GM18873 (cell line): ENCODE data around the gene AK2.
"Not testable (repeated sequence)": the region's sequence is repeated elsewhere in the genome, so short reads cannot be mapped to it uniquely, and the experiment has no call there.

Experiments
- ATAC-seq: cut with Tn5 transposase; IDR thresholded peaks from one replicate; pipeline ENCODE4 v1.9.1; 2021; ENCODE audit warnings: mild to moderate bottlenecking, moderate library complexity, moderate number of reproducible peaks; ENCODE audit not compliant: unreplicated experiment, low FRiP score

Gene AK2

DNA sequence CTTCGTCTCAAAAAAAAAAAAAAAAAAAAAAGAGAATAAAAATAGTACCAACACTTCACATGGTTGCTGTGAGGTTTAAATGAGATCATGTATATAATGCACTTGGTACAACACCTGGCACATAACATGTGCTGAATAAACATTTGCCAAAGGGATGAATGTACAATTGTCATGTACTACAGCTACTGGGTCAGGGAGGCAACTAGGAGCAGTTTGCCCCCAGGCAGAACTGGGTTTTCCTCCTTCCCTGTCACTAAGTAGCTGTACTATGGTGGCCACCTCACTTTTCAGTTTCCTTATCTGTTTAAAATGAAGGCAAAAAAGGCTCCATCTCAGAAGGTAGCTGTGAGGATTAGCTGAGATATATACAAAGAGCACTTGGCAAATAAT lies 11.5 kb downstream of the AK2 start:
- no peak for ATAC-seq

DNA sequence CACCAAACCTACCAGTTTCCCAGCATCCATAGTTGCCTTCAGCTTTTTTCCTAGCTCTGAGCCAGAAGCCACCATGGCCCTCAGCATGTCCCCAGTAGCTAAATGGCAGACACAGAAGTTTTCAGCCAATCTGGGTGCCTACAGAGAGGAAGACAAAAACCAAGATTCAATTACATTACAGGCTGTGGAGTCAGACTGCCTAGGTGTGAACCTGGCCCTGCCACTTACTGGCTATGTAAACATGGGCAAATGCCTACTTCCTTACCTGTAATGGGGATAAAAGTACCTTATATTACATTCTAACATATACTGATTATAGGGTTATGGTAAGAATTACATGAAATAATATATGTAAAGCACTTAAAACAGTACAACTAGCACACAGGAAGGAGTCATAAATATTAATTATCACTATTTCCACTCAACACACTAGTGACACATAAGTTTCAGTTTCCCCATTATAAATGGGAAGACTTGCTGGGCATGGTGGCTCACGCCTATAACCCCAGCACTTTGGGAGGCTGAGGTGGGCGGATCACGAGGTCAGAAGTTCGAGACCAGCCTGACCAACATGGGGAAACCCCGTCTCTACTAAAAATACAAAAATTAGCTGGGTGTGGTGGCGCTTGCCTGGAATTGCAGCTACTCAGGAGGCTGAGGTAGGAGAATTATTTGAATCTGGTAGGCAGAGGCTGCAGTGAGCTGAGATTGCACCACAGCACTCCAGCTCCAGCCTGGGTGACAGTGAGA lies 12.1 kb downstream of the AK2 start:
- not testable (repeated sequence) for ATAC-seq

DNA sequence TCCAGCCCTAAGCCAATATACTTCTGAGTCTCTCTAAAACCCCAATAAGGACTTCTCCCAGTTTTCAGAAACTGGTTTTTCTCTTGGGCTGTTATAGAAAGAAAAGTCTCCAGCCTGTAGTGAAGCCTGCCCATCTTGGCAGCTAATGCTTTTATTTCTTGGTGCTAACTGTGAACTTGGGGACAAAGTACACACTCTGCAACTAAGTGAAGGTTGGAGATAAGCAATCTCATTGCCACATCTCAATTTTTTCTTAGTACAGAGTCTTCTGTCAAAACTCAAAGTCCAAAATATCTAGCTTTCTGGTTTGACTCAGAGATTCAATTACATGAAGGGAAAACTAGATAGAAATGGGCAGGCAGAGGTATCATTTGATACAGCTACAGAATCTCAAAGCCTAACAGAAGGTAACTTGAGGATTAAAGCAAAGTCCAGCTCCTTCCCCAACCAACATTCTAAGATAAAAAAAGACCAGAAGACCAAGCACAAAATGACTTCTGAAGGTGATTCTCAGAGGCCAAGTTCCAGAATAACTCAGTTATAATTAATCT lies 14.0 kb downstream of the AK2 start:
- ATAC-seq = no peak

DNA sequence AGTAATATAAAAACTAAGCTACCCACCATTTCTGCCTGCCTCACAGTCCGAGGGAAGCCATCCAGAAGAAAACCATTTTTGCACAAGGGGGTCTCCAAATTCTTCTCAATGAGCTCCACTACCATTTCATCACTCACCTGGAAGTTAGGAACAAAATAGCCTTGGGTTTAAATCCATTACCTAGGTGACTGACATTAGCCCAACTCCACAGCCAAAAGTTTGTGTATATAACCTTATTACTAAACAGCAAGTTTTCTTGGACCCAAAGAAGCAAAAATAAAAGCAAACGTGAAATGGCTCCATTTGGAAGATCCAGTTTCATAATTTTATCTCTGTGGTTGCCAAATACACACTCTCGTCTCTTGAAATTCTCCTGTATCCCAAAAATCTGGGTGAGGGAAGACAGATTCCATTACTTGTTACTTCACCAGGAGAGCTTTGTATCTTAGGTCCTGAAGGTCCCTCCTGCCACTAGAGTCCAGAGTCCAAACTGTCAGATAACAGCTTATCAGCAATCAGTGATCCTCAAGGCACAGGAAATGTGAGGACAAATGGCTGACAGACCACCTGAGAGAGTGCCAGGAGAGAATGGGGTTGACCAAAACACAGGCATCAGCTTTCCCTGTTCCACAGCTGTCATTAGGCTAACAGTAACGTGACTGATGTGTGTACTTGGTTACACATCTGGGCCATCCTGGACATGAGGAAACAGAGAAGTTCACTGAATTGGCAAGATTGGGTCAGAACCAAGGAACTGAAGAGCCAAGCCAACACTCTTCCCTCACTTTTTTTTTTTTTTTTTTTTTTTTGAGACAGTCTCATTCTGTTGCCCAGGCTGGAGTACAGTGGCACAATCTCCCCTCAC lies 14.9 kb downstream of the AK2 start:
- ATAC-seq = no peak

DNA sequence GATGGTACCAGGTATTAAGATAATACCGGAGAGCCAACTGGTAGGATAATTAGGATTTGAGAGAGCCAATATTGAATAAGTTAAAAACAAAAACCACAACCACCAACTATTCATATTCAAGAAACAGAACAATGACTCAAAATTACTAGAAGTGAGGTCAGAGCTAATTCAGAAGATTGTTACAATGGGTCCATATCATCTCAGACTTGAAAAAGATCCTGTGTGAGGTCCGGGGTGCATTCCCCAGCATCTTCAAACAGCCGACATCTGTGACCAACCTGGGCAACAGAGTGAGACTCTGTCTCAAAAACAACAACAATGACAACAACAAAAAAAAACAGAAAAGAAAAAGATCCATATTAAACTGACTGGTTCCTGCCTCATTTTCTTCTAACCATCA lies 18.6 kb downstream of the AK2 start:
- no peak for ATAC-seq

DNA sequence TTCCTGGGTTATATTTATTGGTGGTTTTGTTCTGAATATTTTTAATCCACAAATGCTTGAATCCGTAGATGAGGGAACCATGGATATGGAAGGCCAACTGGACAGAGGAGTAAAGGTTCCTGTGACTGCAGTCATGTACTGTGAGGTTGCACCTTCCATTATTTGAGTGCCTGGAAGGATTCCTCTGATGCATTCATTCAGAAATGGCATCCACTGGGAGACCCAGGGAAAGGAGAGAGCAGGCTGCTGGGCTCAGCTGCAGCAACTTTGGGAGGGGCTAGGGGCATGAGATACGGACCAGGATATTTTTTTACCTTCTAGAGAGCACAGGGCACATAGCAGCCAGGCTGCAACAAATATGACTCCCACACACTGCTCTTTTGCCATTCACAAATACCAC lies 19.5 kb downstream of the AK2 start:
- no peak for ATAC-seq

DNA sequence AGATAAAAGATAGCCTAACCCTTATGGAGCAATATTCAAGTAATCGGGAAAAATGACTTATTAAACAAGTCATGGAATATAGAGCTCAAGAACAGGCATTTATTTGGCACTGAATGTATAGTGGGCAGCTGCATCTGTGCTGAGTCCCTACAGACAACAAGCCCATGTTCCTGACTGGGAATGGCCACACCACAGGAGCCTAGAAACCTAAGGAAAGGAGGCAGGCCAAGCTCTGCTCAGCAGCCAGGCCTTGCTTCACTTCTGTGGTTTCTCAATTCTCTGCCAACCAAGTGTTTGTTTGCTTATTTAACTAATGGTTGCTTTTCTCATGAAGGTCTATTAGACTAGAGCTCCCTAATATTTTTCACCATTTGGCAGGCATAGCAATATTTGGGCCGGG lies 21.5 kb downstream of the AK2 start:
- ATAC-seq = no peak

DNA sequence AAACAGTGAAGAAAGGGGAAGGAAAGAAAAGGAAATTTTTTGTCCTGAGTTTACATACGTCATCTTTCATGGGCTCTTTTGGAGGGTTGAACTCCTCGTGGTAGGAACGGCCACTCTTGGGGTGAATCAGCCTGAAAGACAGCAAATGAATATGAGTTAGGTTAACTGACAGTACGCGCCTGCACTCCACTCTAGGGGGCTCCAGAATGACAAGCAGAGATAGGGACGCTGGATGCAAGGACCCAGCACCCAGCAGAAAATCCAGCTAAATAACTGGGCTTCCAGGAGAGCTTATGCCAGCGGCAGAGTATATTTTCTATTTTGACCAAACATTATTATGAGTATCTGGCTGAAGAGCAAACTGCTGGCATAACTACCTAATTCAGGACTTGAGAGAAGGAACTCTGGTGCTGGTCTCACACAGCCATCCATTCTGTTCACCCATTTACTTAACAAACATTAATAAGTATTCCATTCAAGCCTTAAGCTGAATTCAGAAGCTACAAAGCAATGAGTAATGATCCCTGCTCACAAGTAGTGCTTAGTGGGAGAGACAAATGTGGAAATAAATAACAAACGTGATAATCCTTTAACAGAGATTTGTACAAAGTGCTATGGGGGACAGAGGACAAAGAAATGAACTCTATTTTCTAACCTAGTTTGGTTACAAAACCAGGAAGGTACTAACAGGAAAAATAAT lies 22.1 kb downstream of the AK2 start:
- no peak for ATAC-seq

DNA sequence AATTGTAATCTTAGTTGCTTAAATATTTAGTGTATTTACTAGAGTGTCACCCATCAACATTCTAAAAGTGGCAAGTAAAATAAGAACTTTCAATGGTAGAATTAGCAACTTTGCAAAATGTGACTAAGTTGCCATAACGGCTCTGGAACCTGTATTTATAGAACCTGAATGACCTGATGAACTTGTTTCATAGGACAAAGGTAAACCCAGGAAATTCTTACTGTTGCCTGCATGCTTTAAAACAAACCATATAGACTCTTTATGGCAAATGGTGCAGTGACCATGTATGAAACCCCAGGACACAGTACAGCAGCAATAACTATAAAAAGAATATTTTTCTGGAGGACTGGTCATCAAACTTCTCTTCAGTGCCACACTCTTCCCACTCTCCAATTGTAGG lies 22.9 kb downstream of the AK2 start:
- ATAC-seq = no peak

DNA sequence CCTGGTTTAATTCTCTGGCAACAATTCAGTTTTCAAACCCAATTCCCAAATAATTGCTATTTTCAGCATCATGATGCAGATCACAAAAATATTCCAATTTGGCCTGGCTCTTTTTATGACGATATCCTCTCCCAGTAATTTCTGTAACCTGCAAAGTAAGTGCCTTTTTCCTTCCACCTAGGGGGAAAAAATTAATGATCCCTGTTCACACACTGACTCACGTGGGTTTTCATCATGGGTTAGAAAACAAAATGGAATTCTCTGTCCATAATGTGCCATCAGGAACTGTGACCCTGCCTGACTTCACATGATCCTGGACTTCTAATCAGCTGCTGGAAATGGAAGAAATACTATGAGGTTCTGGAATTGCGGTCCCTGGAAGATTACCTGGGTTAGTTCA lies 24.5 kb downstream of the AK2 start:
- ATAC-seq = no peak

DNA sequence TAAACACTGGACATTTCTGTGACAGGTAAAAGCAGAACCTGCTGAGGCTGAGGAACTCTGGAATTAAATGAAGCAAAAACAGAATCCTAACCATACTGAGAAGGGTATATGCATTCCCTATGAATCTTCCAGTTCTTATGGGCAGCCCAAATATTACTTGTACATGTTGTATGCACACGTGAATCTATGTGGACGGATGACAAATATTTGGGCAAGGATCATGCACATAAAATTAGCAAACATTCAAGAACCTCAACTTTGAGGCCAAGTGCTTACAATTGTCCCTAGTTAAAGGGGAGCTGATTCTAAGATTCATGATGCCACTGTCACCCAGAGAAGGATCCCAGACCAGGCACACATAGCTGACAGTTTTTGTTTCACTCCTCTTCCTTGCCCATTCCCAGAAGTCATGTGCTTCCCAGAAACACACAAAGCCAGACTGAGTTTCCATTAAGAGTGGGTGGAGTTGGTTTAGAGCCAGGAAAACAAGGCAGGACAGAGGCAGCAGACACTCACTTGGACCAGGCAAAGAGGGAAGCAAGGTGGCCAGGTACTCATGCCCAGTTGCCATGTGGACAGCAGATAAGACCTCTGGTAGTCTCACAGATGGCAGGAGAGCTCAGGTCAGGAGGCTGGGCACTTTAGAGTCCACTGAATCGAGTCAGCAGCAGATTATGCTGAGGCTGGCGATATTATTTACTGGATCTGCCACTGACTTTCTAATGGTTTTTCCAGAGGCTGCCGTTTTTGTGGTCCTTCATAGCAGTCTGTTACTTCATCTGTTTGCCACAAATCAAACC lies 25.6 kb downstream of the AK2 start:
- ATAC-seq = no peak

DNA sequence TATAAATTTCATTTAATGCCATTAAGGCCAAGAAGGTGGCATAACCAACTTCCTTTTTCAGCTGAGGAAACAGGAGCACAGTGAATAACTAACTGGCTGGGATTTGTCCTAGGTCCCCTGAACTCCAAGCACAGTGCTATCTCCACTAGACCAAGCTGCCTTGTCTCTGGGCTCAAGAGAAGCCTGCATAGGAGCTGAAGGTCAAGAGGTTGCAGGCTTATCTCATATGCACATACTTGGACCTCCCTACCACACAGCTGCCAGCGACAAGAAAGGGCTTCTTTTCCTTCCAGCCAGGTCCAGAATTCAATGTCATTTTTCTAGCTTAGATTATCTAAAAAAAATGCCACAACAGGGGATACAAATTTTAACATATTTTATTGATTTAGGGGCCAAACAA lies 27.1 kb downstream of the AK2 start:
- ATAC-seq = no peak

DNA sequence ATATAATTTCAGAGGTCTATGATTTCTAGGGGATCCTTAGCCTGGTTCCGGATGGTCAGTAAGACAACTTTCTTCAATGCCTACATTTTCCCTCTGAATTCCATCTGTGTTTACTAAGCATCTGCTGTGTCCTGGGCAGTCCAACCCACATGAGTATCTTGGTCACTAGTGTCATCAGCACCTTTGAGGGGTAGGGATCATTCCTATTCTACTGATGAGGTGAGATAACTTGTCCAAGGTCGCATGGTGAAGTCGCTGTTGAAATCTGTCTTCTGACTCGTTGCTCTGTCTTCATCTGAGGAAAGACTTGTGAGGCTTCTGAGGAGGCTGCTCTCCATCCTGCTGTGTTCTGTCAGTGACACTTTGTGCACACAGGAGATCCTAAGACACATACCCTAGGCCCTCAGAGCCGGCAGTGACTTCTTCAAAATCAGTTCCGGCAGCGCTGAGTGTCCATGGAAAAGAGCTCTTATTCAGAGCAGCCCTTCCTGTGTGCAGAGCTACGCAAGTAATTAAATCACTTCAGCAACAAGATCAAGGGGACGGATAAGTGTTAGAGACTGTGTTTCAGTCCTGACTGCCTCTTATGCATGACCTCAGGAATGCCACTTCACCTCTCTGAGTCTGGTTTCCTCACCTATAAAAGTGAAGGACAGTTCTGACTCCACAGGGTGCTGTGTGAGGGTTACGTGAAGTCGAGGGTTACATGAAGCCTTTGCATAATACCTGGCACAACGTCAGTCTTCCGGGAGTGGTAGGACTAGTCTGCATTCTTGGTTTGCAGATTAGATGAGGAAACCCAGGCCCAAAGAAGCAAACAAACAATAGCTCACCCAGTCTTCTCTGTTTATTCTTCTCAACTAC lies 28.4 kb downstream of the AK2 start:
- ATAC-seq = no peak

DNA sequence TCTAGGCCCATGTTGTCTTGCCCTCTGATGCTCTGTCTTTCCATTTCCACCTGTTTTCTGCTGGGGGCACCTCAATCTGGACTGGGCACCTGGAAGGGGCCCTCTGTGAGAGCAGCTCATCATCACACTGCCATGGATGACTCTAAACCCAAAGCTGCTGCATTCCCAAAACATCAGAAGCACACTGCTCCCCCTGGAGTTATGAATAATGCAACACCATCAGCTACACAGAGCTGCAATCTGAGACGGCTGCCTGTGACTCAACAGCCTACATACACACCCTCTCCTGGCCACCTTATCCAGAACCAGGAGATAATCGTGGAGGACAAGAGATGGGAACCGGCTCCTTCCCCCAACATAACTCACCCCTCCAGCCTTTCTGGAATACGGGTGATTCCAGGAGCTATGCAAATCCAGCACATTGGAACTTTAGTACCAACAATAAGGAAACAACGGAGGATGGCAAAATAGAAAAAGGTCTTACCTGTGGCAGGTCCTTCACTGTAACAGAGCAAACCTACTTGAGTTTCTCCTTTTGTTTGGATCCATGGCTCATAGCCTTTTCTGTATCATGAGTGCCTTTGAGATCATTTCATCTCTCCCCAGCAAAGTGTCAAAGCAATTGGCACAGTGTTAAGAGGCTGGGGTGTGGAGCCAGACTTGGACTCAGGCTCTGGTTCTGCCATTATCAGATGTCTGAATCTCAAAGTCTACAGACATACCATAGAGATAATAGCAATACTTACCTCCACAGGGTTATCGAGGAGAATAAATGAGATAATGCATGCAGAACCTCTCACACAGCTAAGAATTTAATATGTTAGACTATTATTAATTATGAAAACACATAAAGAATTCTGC lies 29.3 kb downstream of the AK2 start:
- ATAC-seq = no peak

DNA sequence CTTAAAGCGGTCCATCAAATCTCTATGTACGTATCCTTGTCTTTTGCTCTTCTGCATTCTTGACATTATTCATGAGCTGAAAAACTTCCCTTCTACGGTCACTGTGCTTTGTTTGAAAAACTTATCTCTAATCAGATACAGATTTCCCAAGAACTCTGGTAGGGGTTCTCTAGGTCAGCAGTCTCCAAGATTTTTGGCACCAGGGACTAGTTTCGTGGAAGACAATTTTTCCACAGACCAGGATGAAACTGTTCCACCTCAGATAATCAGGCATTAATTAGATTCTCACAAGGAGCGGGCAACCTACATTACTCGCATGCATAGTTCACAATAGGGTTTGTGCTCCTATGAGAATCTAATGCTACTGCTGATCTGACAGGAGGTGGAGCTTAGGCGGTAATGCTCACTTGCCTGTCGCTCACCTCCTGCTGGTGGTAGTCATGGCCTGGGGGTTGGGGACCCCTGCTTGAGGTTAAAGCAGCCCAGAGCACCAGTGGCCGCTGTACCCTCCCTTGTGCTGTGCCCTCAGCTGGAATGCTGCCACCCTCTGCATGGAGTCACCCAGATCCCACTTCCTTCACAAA lies 30.8 kb downstream of the AK2 start:
- ATAC-seq = no peak

DNA sequence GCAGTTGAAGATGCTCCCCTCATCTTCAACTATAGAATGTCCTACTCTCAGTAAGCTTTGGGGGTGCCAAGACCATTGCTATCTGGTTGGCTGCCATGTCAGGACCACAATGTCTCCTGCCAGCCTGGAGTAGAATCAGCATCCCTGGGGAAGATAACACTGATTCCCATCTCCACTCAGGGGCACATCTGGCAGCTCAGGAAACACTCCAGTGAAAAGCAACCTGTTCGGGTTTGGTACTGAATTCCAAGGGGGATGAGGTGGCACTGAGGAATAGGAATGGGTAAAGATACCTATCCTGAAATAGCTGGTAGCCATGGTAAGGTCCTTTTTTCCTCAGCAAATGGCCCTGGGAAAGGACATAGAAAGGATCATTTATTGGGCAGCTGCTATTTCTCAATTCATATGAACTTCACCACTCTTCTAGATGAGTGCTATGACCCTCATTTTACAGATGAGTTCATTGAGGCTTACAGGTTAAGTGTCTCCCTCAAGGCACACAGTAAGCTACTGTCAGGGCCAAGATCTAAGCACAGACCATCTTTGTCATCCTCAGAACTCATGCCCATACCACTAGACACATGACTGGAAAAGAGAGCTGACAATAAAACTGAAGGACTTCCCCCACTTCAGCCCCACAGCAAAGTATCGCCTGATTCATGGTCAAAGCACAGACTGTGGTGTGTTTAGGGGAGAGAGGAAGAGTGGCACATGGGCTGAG lies 31.4 kb downstream of the AK2 start:
- ATAC-seq = no peak

DNA sequence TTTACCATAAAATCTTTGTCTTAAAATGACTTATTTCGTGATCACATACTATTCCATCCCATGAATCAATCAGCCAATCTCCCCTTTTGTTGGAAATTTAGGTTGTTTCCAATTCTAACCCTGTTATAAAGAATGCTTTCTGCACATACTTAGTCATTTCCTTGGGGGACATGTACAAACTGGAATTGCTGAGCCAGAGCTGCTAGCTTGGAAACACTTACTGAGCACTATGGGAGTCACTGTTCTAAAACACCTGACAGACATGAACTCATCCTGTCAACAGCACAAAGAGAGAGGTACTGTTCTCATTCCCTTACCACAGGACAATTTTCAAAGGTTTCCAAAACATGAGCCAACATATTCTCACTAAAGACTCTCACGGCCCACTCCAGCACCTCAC lies 32.1 kb downstream of the AK2 start:
- ATAC-seq = no peak
